NCI-H2029 (cell line): ENCODE data around the gene ZNF845.
"Not testable (repeated sequence)": the region's sequence is repeated elsewhere in the genome, so short reads cannot be mapped to it uniquely, and the experiment has no call there.

Experiments used
- DNase-seq: peaks from one replicate; lab custom pipeline; 2025; lab: John Stamatoyannopoulos, UW

ZNF845 gene

DNA sequence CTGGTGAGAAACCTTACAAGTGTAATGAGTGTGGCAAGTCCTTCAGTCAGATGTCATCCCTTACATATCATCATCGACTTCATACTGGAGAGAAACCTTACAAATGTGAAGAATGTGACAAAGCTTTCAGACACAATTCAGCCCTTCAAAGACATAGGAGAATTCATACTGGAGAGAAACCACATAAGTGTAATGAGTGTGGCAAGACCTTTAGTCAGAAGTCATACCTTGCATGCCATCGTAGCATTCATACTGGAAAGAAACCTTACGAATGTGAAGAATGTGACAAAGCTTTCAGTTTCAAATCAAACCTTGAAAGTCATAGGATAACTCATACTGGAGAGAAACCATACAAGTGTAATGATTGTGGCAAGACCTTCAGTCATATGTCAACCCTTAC lies 47.8 kb downstream of the ZNF845 start:
- DNase-seq, result no peak

DNA sequence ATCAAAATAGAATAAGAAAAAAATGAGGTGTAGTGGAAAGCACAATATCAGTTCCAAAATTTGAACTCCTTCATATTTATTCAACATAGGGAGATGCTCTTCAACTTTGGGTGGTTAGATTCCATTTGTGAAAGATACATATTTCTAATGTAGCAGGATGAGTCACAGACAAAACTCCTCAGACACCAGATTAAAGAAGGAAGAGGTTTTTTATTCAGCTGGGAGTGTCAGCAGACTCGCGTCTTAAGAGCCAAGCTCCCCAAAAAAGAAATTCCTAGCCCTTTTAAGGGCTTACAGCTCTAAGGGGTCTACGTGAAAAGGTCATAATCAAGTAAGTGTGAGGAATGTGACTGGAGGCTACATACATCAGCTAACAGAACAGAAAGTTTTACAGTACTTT lies 54.6 kb downstream of the ZNF845 start:
- DNase-seq, result no peak

DNA sequence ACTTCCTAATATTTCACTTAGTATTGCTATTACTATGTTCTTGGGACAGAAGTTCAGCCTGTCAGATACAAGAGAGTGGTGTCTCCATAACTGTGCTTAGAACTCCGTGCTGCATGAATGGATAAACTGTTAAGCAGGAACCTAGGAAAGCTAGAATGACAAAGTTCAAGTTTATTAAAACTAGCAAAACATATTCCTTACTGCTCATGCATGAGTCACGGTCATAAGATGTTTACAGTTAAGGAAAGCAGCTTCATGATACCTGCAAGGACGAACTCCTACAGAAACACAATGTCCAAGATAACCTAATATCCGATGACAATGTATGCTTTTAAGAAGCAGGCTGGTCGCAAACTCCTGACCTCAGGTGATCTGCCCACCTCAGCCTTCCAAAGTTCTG lies 55.4 kb downstream of the ZNF845 start:
- no peak for DNase-seq

DNA sequence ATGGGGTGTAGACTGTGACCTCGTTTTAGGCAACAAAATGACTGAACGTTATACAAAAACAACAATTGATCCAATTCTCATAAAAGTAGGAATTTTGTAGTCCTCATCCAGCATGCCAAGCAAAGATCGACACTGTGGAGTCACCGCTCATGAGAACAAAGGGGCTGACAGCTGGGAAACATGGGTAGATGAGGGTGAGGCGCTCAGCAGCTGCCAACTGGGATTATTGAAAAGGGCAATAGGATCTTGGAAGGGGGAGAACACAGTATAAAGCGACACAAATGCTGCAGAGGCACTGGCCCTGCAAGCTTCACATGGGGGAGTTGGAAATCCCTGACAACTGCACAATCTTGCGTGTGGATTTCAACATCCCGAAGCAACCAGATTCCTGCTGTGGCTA lies 56.0 kb downstream of the ZNF845 start:
- no peak for DNase-seq

DNA sequence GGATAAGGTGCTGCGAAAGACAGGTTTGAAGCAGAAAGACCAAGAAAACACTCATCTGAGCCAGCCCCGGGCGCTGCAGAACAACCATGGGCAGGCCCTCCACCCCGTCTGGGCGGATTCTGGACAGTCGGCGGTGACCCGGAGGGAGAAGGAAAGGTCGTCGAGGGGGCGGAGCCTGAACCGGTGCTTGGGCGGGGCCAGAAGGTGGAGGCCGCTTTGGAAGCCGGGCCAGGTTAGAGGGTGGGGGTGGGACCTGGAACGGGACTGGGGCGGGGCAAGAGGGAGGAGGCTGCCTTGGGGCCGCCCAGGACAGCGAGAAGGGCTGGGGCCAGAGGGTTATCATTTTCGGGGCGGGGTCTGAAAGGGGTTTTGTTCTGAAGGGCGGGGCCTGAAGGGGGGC lies 56.4 kb downstream of the ZNF845 start:
- no peak for DNase-seq

DNA sequence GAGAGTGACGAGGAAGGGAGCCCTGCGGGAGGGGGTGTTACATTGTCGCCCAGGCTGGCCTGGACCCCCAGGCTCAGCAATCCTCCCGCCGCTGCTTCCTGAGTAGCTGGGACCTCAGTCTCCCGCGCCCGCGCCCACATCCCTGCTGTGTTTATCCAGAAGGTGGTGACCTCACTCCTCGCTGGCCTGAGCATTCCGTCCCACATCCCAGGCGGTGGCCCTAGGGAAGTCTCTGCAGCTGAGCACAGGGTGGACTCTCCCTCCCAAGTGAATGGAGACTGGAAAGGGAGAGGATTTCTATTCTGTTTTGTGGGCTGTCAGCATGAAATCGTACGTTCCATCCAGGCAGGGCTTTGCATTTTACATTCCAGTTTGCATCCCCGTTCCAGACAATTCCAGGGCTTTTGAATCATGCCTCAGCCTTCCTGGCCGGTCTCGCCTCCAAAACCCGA lies 61.0 kb downstream of the ZNF845 start:
- DNase-seq, result no peak

DNA sequence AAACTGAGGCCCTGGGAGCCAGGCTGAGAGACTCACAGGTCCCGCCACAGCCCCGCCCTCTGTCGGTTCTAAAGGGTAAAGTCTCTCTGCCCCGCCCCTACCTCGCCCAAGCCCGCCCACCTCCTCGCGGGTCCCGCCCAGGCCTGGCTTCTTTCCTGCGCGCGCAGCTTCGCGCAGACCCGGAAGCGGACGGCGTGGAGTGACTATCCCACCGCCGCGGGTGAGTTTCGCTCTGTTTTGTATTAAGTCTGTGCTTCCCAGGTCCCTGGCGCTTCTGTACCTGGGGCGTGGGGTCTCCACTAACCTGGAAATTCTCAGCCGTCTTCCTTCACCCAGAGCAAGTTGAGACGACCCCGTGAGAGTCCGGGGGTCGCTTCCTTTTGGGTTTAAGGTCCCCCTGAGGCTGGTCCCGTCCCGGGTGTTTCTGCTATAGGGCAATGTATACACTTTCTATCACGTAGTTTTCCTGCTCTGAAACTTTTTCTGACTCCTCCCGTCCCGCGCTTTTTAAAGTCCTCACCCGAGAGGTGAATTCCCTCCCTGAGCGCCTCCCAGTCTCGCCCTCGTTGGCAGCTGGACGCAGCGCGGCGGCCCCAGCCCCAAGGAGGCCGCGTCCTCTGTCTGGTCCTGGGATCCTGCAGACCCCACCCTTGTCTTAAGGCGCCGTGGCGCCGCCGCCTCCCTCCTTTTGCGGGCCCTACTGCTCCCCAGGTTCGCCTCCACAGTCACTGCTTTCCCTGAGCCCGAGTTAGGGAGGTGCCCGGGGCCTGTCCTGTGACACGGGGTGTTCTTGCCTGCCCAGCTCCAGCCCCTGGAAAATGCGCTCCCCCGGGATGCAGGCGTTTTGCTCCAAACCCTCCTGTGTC lies 61.7 kb downstream of the ZNF845 start, which contains the start of gene ZNF765:
TSS of gene ZNF765 (plus strand) at position 176 of the 866 bp plus-strand sequence. CDS start 2,867 bp downstream, outside the sequence.
- peak; percentile 88 for DNase-seq

DNA sequence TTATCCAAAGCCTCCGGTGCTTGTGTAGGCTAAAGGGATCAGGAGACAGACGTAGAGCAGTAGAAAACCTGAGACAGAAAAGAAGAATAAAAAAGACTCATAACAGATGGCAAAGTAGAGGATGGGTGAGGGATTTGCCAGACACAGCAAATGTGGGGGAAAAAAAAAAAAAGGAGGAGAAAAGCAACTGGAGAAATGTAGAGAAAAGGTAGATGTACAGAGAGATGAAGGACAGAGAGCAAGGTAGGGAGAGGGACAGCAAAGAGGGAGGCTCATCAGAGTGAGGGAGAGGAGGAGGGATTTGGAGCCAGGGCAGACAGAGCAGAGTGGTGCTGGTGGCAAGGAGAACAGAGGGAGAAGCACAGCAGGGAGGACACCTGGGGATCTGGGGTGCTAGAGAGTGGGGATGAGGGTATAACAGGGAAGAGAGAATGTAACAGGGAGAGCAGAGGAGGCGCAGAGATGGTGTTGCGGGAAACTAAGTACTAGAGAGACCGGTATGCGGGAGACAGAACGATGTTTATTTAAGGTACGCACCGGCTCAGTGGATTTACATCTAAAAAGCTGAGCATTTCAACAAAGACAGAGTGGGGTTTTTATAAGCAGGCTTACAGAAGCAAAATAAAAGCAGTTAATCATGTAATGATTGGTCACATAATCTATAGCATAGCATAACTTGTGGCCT lies 62.4 kb downstream of the ZNF845 start:
- not testable (repeated sequence) for DNase-seq

DNA sequence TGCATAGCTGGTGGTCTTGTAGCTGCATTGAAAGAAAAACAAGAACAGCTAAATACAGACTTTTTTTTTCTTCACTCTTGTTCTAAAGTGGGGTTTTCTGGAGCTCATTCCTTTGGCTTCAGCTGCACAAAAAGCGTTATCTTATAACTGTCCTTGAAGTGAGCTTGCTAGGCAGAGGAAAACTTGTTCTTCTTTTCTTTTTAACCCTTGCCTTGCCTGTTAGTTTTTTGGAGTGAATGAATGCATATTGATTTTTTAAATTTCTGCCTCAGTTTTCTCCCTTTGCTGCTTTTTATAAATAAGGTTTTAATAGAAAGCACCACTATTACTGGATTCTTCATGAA lies 62.9 kb downstream of the ZNF845 start:
- no peak for DNase-seq

DNA sequence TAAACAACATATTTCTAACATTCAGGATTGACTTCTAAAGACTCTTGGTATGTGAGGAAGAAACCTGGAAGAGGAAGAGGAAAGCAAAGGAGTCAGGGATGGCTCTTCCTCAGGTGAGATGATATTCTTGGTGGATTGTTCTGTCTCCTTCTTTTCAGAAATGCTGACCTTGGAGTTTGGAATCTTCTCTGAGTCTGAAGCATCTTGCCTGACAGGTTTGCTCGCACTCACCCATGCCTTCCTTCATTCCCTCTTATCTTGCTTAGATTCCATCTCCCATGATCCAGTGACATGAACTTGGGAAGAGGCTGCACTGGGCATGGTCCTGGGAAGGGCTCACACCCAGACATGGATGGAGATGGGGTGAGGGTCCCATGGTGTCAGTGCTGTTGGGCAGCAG lies 64.4 kb downstream of the ZNF845 start:
- not testable (repeated sequence) for DNase-seq
